Frontal cortex (tissue), 4 donors: ENCODE measurements around the gene PASK. TPM values are rescaled to one million over a fixed set of nuclear protein-coding genes. Genes with fewer than 3 reads are reported as not detected.
A peak's percentile ranks its signal among the peaks of the same experiment; 100 is the strongest.
"Not testable (repeated sequence)": the region's sequence is repeated elsewhere in the genome, so short reads cannot be mapped to it uniquely, and the experiment has no call there.

Experiments
- DNase-seq, 2 donors: peaks; one replicate each; pipeline ENCODE4 v3.0.0; 2012; ENCODE audit warnings: low spot score in 2 of 2
- FAIRE-seq: peaks from 2 replicates; lab custom pipeline; 2012; peaks lifted over from hg19 to GRCh38; lab: Jason Lieb, UNC
- total RNA-seq: library from RNA; depleted of rRNA; stranded (reverse); fragments of >200 nt; gene quantifications from one replicate; pipeline ENCODE4 v1.2.3, GENCODE V29; 2014
- donor health status: control.
- donor health status: control.
- donor health status: control.

The PASK gene
- total RNA-seq, 1 donor from 2014 or later = 15.1 TPM

- no peak for DNase-seq
- FAIRE-seq = no peak
These were observed 37.8 kb downstream of the PASK start for GRCh38 chr2:241111440-241111805.

GRCh38 chr2:241110607-241111439 is 38.4 kb downstream of the PASK start:
- DNase-seq = no peak
- no peak for FAIRE-seq

GRCh38 chr2:241110089-241110606 is 39.1 kb downstream of the PASK start:
- FAIRE-seq (no peak), DNase-seq (no peak)

- FAIRE-seq (no peak), DNase-seq (no peak)
These were observed 39.8 kb downstream of the PASK start for GRCh38 chr2:241109210-241110088.

- DNase-seq (no peak), FAIRE-seq (no peak)
These were observed 40.7 kb downstream of the PASK start for GRCh38 chr2:241108271-241109209.

GRCh38 chr2:241107031-241107783 is 42.1 kb downstream of the PASK start:
- DNase-seq (no peak), FAIRE-seq (no peak)

GRCh38 chr2:241105641-241106040 is 43.6 kb downstream of the PASK start:
- FAIRE-seq (no peak), DNase-seq (no peak)

GRCh38 chr2:241104611-241105010 is 44.7 kb downstream of the PASK start:
- not testable (repeated sequence) for FAIRE-seq, DNase-seq

GRCh38 chr2:241103176-241103595 is 46.1 kb downstream of the PASK start:
- FAIRE-seq = no peak
- no peak for DNase-seq

GRCh38 chr2:241102239-241102803 is 47.0 kb downstream of the PASK start, which contains the start of gene MTERF4:
Gene MTERF4, minus strand, starts transcription at chr2:241102287. Its CDS starts 14 bp downstream, at chr2:241102273.
- FAIRE-seq = no peak
- peak; percentile 83 to 84 for DNase-seq

GRCh38 chr2:241099246-241099645 is 50.0 kb downstream of the PASK start:
- FAIRE-seq = no peak
- DNase-seq = no peak

- FAIRE-seq (no peak), DNase-seq (no peak)
These were observed 52.3 kb downstream of the PASK start for GRCh38 chr2:241096979-241097378.

GRCh38 chr2:241095594-241096290 is 53.5 kb downstream of the PASK start:
- no peak for FAIRE-seq

GRCh38 chr2:241094924-241095420 is 54.3 kb downstream of the PASK start:
- FAIRE-seq (no peak), DNase-seq (no peak)

More at GRCh38 chr2:241095594-241096290, 53.5 kb downstream of the PASK start:
- DNase-seq = no peak

- FAIRE-seq (no peak), DNase-seq (no peak)
These were observed 55.1 kb downstream of the PASK start for GRCh38 chr2:241094172-241094571.

- not testable (repeated sequence) for DNase-seq, FAIRE-seq
These were observed 56.0 kb downstream of the PASK start for GRCh38 chr2:241093133-241093781.

GRCh38 chr2:241092677-241093076 is 56.6 kb downstream of the PASK start:
- no peak for FAIRE-seq

More at GRCh38 chr2:241092677-241093076, 56.6 kb downstream of the PASK start:
- no peak for DNase-seq
